KMS-11 (cell line): Measurements from ENCODE around the gene JAK1.

Experiments
- H2AFZ ChIP-seq: fragments of 200-600 bp; sonication (generic); 2 replicates; pipeline ENCODE4 v1.6.1; 2016; ENCODE audit warnings: antibody characterized with exemption, mixed run types, low read depth
- H3K27ac ChIP-seq: fragments of 200-600 bp; sonication (generic); 2 replicates; pipeline ENCODE4 v1.6.1; 2016; ENCODE audit warnings: mild to moderate bottlenecking, mixed run types
- H3K27me3 ChIP-seq: fragments of 200-600 bp; sonication (generic); 2 replicates; pipeline ENCODE4 v1.6.1; 2017; ENCODE audit warnings: mild to moderate bottlenecking, low read depth, mixed run types, moderate library complexity; ENCODE audit not compliant: insufficient read depth
- H3K36me3 ChIP-seq: fragments of 200-600 bp; sonication (generic); 2 replicates; pipeline ENCODE4 v1.6.1; 2017; ENCODE audit warnings: mild to moderate bottlenecking, mixed run types; ENCODE audit not compliant: insufficient read depth
- H3K4me1 ChIP-seq: fragments of 200-600 bp; sonication (generic); 2 replicates; pipeline ENCODE4 v1.6.1; 2016; ENCODE audit warnings: mild to moderate bottlenecking, low read depth, mixed run types; ENCODE audit not compliant: poor library complexity, severe bottlenecking
- H3K4me2 ChIP-seq: fragments of 200-600 bp; sonication (generic); 2 replicates; pipeline ENCODE4 v1.7.0; 2016; ENCODE audit warnings: mild to moderate bottlenecking, mixed run types
- H3K4me3 ChIP-seq: fragments of 200-600 bp; sonication (generic); IDR thresholded peaks from 2 replicates; pipeline ENCODE4 v1.6.1; 2017; ENCODE audit warnings: low read depth, low read length, mixed read lengths; ENCODE audit not compliant: insufficient read depth
- H3K79me2 ChIP-seq: fragments of 200-600 bp; sonication (generic); 2 replicates; pipeline ENCODE4 v1.6.1; 2016; ENCODE audit warnings: low read depth, mixed run types; ENCODE audit not compliant: insufficient read depth
- H3K9ac ChIP-seq: fragments of 200-600 bp; sonication (generic); 2 replicates; pipeline ENCODE4 v1.6.1; 2016; ENCODE audit warnings: mild to moderate bottlenecking, mixed run types
- H4K20me1 ChIP-seq: fragments of 200-600 bp; sonication (generic); 2 replicates; pipeline ENCODE4 v1.6.1; 2016; ENCODE audit warnings: mild to moderate bottlenecking, mixed run types; ENCODE audit not compliant: insufficient read depth
- CTCF ChIP-seq: fragments of 200-600 bp; sonication (generic); conservative IDR thresholded peaks from 2 replicates; pipeline ENCODE4 v1.6.1; 2017; ENCODE audit warnings: low read depth, mild to moderate bottlenecking, antibody characterized with exemption, low read length, moderate library complexity, mixed read lengths

JAK1 gene

GRCh38 chr1:64969305-64970046, 3.1 kb upstream of the JAK1 start:
- H4K20me1 ChIP-seq: no peaks in the 10 kb centered on the region
- no peak overlapping the region for H3K27ac ChIP-seq
- peaks cover 13% of the 10 kb centered on the region for H3K79me2 ChIP-seq
- no peak overlapping the region for H3K4me3 ChIP-seq
- H3K36me3 ChIP-seq: no peaks in the 10 kb centered on the region
- H3K4me1 ChIP-seq: peaks cover 25% of the 10 kb centered on the region
- H3K4me2 ChIP-seq: no peak overlapping the region
- no peak overlapping the region for H2AFZ ChIP-seq
- no peak overlapping the region for H3K9ac ChIP-seq
- H3K27me3 ChIP-seq: no peaks in the 10 kb centered on the region
- no peak for TF ChIP-seq CTCF

- Histone ChIP-seq H3K4me2 (peak overlapping the region; percentile 47), H3K27me3 (no peaks in the 10 kb centered on the region), H4K20me1 (no peaks in the 10 kb centered on the region; the same call in 1 of the 2 replicates), H3K27ac (no peak overlapping the region), H2AFZ (peak overlapping the region; percentile 81; the same call in 1 of the 2 replicates), H3K4me1 (peaks cover 38% of the 10 kb centered on the region), H3K9ac (no peak overlapping the region), H3K4me3 (no peak overlapping the region), H3K36me3 (no peaks in the 10 kb centered on the region), H3K79me2 (peaks cover 33% of the 10 kb centered on the region)
- no peak for TF ChIP-seq CTCF
Measured at GRCh38 chr1:64967381-64967780, 1.0 kb upstream of the JAK1 start.

GRCh38 chr1:64965366-64966157, 787 bp downstream of the JAK1 start:
- Histone ChIP-seq H3K4me1 (peaks cover 56% of the 10 kb centered on the region), H3K4me3 (peak overlapping the region; percentile 85), H3K27ac (peak overlapping the region; percentile 69), H3K36me3 (no peaks in the 10 kb centered on the region), H3K27me3 (no peaks in the 10 kb centered on the region), H3K79me2 (peaks cover 39% of the 10 kb centered on the region), H2AFZ (peak overlapping the region; percentile 61), H3K9ac (peak overlapping the region; percentile 82; the same call in 1 of the 2 replicates), H4K20me1 (peaks cover 4% of the 10 kb centered on the region; the same call in 1 of the 2 replicates), H3K4me2 (peak overlapping the region; percentile 77)
- no peak for TF ChIP-seq CTCF

- no peak overlapping the region for H2AFZ ChIP-seq
- no peaks in the 10 kb centered on the region for H3K27me3 ChIP-seq
- H4K20me1 ChIP-seq: peaks cover 4% of the 10 kb centered on the region; the same call in 1 of the 2 replicates
- H3K4me3 ChIP-seq: no peak overlapping the region
- no peaks in the 10 kb centered on the region for H3K36me3 ChIP-seq
- no peak overlapping the region for H3K4me2 ChIP-seq
- peaks cover 60% of the 10 kb centered on the region for H3K79me2 ChIP-seq
- no peak for TF ChIP-seq CTCF
- no peak overlapping the region for H3K9ac ChIP-seq
- H3K4me1 ChIP-seq: peaks cover 73% of the 10 kb centered on the region
- H3K27ac ChIP-seq: no peak overlapping the region
Measured at GRCh38 chr1:64963466-64963865, 2.9 kb downstream of the JAK1 start.
